TTC549 (cell line): ENCODE data around the gene FBLN5.

Experiments used
- FAIRE-seq: peaks from 2 replicates; lab custom pipeline; 2012; peaks lifted over from hg19 to GRCh38; lab: Jason Lieb, UNC

FBLN5 gene

GRCh38 chr14:91945751-91946621, 1.5 kb downstream of the FBLN5 start:
- FAIRE-seq = no peak

- no peak for FAIRE-seq
These were observed 4.5 kb downstream of the FBLN5 start for GRCh38 chr14:91942946-91943345.

GRCh38 chr14:91942128-91942527, 5.4 kb downstream of the FBLN5 start:
- no peak for FAIRE-seq

GRCh38 chr14:91940209-91940608, 7.3 kb downstream of the FBLN5 start:
- no peak for FAIRE-seq

- no peak for FAIRE-seq
These were observed 11.9 kb downstream of the FBLN5 start for GRCh38 chr14:91935586-91935985.

GRCh38 chr14:91934554-91935285, 12.8 kb downstream of the FBLN5 start:
- no peak for FAIRE-seq

GRCh38 chr14:91931478-91932088, 15.9 kb downstream of the FBLN5 start:
- FAIRE-seq = no peak

GRCh38 chr14:91929700-91930099, 17.8 kb downstream of the FBLN5 start:
- FAIRE-seq = no peak

- FAIRE-seq = no peak
These were observed 19.7 kb downstream of the FBLN5 start for GRCh38 chr14:91927800-91928199.

GRCh38 chr14:91927191-91927590, 20.3 kb downstream of the FBLN5 start:
- FAIRE-seq = no peak

- no peak for FAIRE-seq
These were observed 21.2 kb downstream of the FBLN5 start for GRCh38 chr14:91926131-91926890.

- FAIRE-seq = no peak
These were observed 21.8 kb downstream of the FBLN5 start for GRCh38 chr14:91925727-91926121.

- FAIRE-seq = no peak
These were observed 22.3 kb downstream of the FBLN5 start for GRCh38 chr14:91925001-91925726.

GRCh38 chr14:91920526-91920925, 27.0 kb downstream of the FBLN5 start:
- FAIRE-seq = no peak

- no peak for FAIRE-seq
These were observed 27.7 kb downstream of the FBLN5 start for GRCh38 chr14:91919814-91920213.

GRCh38 chr14:91918186-91918883, 29.2 kb downstream of the FBLN5 start:
- no peak for FAIRE-seq

GRCh38 chr14:91912035-91912434, 35.5 kb downstream of the FBLN5 start:
- no peak for FAIRE-seq

GRCh38 chr14:91911474-91912032, 35.9 kb downstream of the FBLN5 start:
- no peak for FAIRE-seq

- FAIRE-seq = no peak
These were observed 37.3 kb downstream of the FBLN5 start for GRCh38 chr14:91910196-91910595.

- no peak for FAIRE-seq
These were observed 41.1 kb downstream of the FBLN5 start for GRCh38 chr14:91906374-91906773.
